Ishikawa (cell line): ENCODE measurements around the gene CLSTN1.

Experiments
- CEBPB ChIP-seq: IDR thresholded peaks from 2 replicates; pipeline ENCODE4 v1.6.1; 2012
- CREB1 ChIP-seq: IDR thresholded peaks from 2 replicates; pipeline ENCODE4 v1.6.1; 2012; ENCODE audit warnings: low read depth
- EGR1 ChIP-seq: IDR thresholded peaks from 2 replicates; pipeline ENCODE4 v1.6.1; 2012
- EP300 ChIP-seq: IDR thresholded peaks from 2 replicates; pipeline ENCODE4 v1.6.1; 2012; ENCODE audit warnings: borderline replicate concordance
- FOXM1 ChIP-seq: IDR thresholded peaks from 2 replicates; pipeline ENCODE4 v1.6.1; 2012; ENCODE audit warnings: low read depth, borderline replicate concordance
- NFIC ChIP-seq: IDR thresholded peaks from 2 replicates; pipeline ENCODE4 v1.6.1; 2012
- RAD21 ChIP-seq: IDR thresholded peaks from 2 replicates; pipeline ENCODE4 v1.6.1; 2012; ENCODE audit warnings: low read depth
- REST ChIP-seq: IDR thresholded peaks from 2 replicates; pipeline ENCODE4 v1.6.1; 2012; ENCODE audit warnings: low read depth, mild to moderate bottlenecking
- TAF1 ChIP-seq: IDR thresholded peaks from 2 replicates; pipeline ENCODE4 v1.6.1; 2012; ENCODE audit warnings: low read depth, mild to moderate bottlenecking
- TCF12 ChIP-seq: IDR thresholded peaks from 2 replicates; pipeline ENCODE4 v1.6.1; 2012; ENCODE audit warnings: low read depth
- TEAD4 ChIP-seq: IDR thresholded peaks from 2 replicates; pipeline ENCODE4 v1.6.1; 2012
- YY1 ChIP-seq: IDR thresholded peaks from 2 replicates; pipeline ENCODE4 v1.6.1; 2012; ENCODE audit warnings: low read depth
- ZBTB7A ChIP-seq: IDR thresholded peaks from 2 replicates; pipeline ENCODE4 v1.6.1; 2012; ENCODE audit warnings: low read depth
- TF ChIP-seq, protein P1 (sequence below): IDR thresholded peaks from 2 replicates; pipeline ENCODE4 v1.6.1; 2012
- TF ChIP-seq, protein P2 (sequence below): IDR thresholded peaks from 2 replicates; pipeline ENCODE4 v1.6.1; 2012

Gene CLSTN1

DNA sequence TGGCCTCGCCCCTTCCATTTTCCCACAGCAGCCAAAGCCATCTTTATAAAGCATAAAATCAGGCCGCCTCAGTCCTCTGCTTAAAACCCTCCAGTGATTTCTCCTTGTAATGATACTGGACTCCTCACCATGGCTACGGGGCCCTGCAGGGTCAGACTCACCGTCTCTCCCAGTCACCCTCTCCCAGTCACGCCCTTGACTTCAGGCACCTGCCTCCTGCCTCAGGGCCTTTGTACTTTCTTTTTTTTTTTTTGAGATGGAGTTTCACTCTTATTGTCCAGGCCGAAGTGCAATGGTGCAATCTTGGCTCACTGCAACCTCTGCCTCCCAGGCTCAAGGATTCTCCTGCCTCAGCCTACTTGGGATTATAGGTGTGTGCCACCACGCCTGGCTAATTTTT lies 124.4 kb downstream of the CLSTN1 start:
- no peak for TF ChIP-seq ZBTB7A

- TF ChIP-seq EP300 (no peak), TCF12 (no peak), NFIC (no peak), YY1 (no peak), RAD21 (no peak), CEBPB (no peak), FOXM1 (no peak), ZBTB7A (no peak), TAF1 (no peak), TEAD4 (no peak)
- TF ChIP-seq, protein P1, sequence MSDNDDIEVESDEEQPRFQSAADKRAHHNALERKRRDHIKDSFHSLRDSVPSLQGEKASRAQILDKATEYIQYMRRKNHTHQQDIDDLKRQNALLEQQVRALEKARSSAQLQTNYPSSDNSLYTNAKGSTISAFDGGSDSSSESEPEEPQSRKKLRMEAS: no peak
Observed at GRCh38 chr1:9696793-9697192, 127.0 kb downstream of the CLSTN1 start.

GRCh38 chr1:9691691-9692090 lies 132.1 kb downstream of the CLSTN1 start:
- TF ChIP-seq FOXM1 (no peak), CREB1 (no peak), TAF1 (no peak), TEAD4 (no peak), YY1 (no peak), EP300 (no peak), EGR1 (no peak), TCF12 (no peak), RAD21 (no peak), CEBPB (no peak), NFIC (no peak), ZBTB7A (no peak), REST (no peak)
- TF ChIP-seq, protein P2, sequence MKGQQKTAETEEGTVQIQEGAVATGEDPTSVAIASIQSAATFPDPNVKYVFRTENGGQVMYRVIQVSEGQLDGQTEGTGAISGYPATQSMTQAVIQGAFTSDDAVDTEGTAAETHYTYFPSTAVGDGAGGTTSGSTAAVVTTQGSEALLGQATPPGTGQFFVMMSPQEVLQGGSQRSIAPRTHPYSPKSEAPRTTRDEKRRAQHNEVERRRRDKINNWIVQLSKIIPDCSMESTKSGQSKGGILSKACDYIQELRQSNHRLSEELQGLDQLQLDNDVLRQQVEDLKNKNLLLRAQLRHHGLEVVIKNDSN: no peak
- TF ChIP-seq, protein P1: no peak

DNA sequence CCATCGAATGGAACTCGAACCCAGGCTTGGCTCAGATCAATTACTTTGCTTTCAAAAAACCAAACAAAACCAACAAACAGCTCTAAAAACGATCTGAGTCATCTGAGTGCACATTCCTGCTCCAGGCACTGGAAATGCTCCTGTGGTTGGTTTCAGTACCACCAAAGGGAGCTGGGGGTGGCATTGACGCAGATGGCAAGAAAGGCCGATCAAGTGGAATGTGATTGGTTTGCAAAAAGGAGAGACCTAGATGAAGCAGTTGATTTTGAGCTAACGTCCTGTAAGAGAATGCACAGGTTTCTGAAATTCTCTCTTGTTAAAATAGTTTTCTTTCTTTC lies 132.7 kb downstream of the CLSTN1 start:
- TF ChIP-seq TEAD4 (no peak), RAD21 (no peak), ZBTB7A (no peak), EP300 (no peak), TCF12 (no peak), YY1 (no peak), EGR1 (no peak), CEBPB (no peak), REST (no peak), NFIC (no peak), CREB1 (no peak), TAF1 (no peak), FOXM1 (no peak)
- TF ChIP-seq, protein P2: no peak
- TF ChIP-seq, protein P1: no peak

DNA sequence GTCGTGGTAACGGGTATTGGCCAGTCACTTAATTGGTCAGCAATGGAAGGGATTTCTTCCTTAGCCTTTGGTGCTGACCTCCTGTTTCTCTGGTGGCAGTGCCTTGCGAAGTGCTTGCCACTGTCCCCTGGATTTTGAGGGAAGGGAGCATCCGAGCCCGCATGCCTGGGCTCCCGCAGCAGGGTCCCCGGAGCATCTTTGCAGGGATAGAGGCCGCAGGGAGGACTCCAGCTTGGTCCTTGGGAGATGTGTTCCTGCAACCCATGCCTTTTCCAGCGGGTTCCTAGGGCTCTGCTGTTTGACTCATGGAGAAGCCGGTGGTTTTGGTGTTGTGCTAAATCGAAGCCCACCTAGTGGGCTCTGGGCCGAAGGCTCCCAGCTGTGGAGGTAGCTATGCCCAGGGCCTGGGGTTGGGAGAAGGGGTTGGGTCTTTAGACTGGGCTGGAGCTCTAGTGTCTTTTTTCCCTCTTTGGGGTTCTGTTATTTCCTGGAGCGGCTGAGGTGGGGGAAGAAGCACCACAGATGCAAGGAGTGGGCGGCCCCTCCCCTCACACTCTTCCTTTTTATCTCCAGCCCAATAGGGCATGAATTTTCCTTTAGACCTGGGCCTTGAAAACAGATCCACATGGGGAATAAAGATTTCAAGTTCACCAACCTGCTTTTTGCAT lies 133.2 kb downstream of the CLSTN1 start:
- TF ChIP-seq REST (no peak), RAD21 (no peak)
- TF ChIP-seq, protein P2: no peak
